Measurements from ENCODE around the gene BLOC1S5. TPM values are rescaled to one million over a fixed set of nuclear protein-coding genes. Genes with fewer than 3 reads are reported as not detected.
A peak's percentile ranks its signal among the peaks of the same experiment; 100 is the strongest.

Gene BLOC1S5
- total and polyA plus RNA-seq, 8 donors: 0.29 to 31.2 (median 7.2) TPM

GRCh38 chr6:8000636-8001035, 63.6 kb downstream of the BLOC1S5 start:
- no peak for TF ChIP-seq POLR2AphosphoS5 (IDR thresholded peaks at IDR 0.05)
- no peak for TF ChIP-seq POLR2A (IDR thresholded peaks at IDR 0.05)
- TF ChIP-seq EP300 (IDR thresholded peaks at IDR 0.05): no peak
- TF ChIP-seq CTCF (IDR thresholded peaks at IDR 0.05): no peak
- Histone ChIP-seq H3K4me3 (no peak overlapping the region), H3K9me3 (no peaks in the 10 kb centered on the region), H3K27ac (no peak overlapping the region), H3K4me1 (peaks cover 0 to 13% (median 3%) of the 10 kb centered on the region in 4 donors), H3K27me3 (no peaks in the 10 kb centered on the region), H3K36me3 (no peaks in the 10 kb centered on the region)
- no peak for DNase-seq
- 78 to 98% (median 96%) methylated on average over 1 of the region's 1 CpG for WGBS, 5 donors
- intact Hi-C loops (cut with DNase I; ENCODE audit: low total_unique reads): no loop called here

- Histone ChIP-seq H3K9me3 (no peaks in the 10 kb centered on the region), H3K4me3 (no peak overlapping the region), H3K4me1 (peaks cover 0 to 13% (median 3%) of the 10 kb centered on the region in 4 donors), H3K36me3 (no peaks in the 10 kb centered on the region), H3K27ac (no peak overlapping the region), H3K27me3 (no peaks in the 10 kb centered on the region)
- WGBS, 5 donors: 75 to 85% (median 82%) methylated on average over 4 of the region's 4 CpGs
- TF ChIP-seq CTCF (IDR thresholded peaks at IDR 0.05) (no peak), EP300 (IDR thresholded peaks at IDR 0.05) (no peak), POLR2AphosphoS5 (IDR thresholded peaks at IDR 0.05) (no peak), POLR2A (IDR thresholded peaks at IDR 0.05) (no peak)
- intact Hi-C loops (cut with DNase I; ENCODE audit: low total_unique reads): no loop called here
- DNase-seq: peak in 1 of 2 donors; percentile 16
Observed at GRCh38 chr6:8000188-8000596, 64.0 kb downstream of the BLOC1S5 start.

GRCh38 chr6:7999201-7999600, 65.0 kb downstream of the BLOC1S5 start:
- DNase-seq: no peak
- intact Hi-C loops (cut with DNase I; ENCODE audit: low total_unique reads): no loop called here
- 73 to 81% (median 78%) methylated on average over 3 of the region's 3 CpGs for WGBS, 5 donors

GRCh38 chr6:7998103-7998725, 66.0 kb downstream of the BLOC1S5 start:
- H3K4me3 ChIP-seq: no peak overlapping the region
- H3K27me3 ChIP-seq: no peaks in the 10 kb centered on the region
- intact Hi-C loops (cut with DNase I; ENCODE audit: low total_unique reads): no loop called here
- H3K9me3 ChIP-seq: no peaks in the 10 kb centered on the region
- peak in 1 of 2 donors; percentile 54 for DNase-seq
- 76 to 88% (median 81%) methylated on average over 7 of the region's 7 CpGs for WGBS, 5 donors
- H3K27ac ChIP-seq: peak overlapping the region in 1 of 5 donors; percentile 49
- H3K4me1 ChIP-seq: peaks cover 0 to 13% (median 3%) of the 10 kb centered on the region in 4 donors
- TF ChIP-seq POLR2AphosphoS5 (IDR thresholded peaks at IDR 0.05): no peak
- TF ChIP-seq CTCF (IDR thresholded peaks at IDR 0.05): no peak
- TF ChIP-seq POLR2A (IDR thresholded peaks at IDR 0.05): no peak
- no peak for TF ChIP-seq EP300 (IDR thresholded peaks at IDR 0.05)
- no peaks in the 10 kb centered on the region for H3K36me3 ChIP-seq

More at GRCh38 chr6:7999201-7999600, 65.0 kb downstream of the BLOC1S5 start:
- H3K27me3 ChIP-seq: no peaks in the 10 kb centered on the region
- TF ChIP-seq POLR2AphosphoS5 (IDR thresholded peaks at IDR 0.05): no peak
- no peak for TF ChIP-seq EP300 (IDR thresholded peaks at IDR 0.05)
- no peak for TF ChIP-seq POLR2A (IDR thresholded peaks at IDR 0.05)
- TF ChIP-seq CTCF (IDR thresholded peaks at IDR 0.05): no peak
- H3K36me3 ChIP-seq: no peaks in the 10 kb centered on the region
- no peak overlapping the region for H3K27ac ChIP-seq
- no peaks in the 10 kb centered on the region for H3K9me3 ChIP-seq
- H3K4me3 ChIP-seq: no peak overlapping the region
- peaks cover 0 to 13% (median 3%) of the 10 kb centered on the region in 4 donors for H3K4me1 ChIP-seq

All from stomach (tissue), 9 donors.